ENCODE data around the gene LRP1B.
"Not testable (repeated sequence)": the region's sequence is repeated elsewhere in the genome, so short reads cannot be mapped to it uniquely, and the experiment has no call there.

LRP1B gene

GRCh38 chr2:141015341-141016047, 1115.3 kb downstream of the LRP1B start:
- no peak for DNase-seq (ENCODE audit: low spot score)

DNA sequence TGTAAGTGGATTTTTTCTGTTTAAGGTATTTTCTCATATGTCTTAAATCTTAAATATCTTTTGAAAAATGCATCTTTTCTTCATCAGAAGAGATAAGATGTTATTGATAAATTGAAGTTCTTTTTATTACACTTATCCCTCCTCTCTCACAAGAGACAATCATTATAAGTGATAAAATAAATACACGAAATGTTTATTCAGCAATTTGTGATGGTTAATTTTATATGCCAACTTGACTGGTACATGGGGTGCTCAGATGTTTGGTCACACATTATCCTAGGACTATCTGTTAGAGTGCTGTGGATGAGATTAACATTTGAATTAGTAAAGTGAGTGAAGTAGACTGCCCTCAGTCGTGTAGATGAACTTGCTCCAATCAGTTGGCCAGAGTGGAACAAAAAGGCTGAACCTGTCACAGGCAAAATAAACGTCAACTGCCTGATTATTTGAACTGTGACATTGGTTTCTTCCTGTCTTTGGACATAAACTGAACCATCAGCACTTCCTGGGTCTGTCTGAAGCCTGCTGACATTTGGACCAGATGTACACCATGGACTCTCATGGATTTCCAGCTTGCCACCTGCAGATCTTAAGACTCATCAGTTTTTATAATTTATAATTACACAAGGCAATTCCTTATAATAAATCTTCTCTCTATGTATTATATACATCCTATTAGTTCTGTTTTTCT, 1126.7 kb downstream of the LRP1B start:
- no peak for DNase-seq (ENCODE audit: low spot score)

DNA sequence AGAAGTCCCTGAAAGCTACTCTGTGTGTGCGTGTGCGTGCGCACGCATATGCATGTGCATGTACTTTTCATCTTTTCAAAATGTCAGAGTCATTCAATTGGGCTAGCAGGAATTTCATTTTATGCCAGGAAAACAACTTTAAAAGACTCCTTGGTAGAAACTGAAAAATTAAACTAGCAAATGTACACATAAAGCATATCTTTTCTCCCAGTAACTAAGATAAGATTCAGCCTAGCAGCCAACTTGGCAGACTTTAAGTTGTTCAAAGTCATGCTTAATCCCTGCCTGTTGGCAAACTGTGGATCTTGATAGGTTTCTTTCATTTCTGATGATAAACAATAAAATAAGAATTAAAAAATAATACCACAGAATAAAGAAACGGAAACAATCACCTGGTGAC, 1129.1 kb downstream of the LRP1B start:
- DNase-seq (ENCODE audit: low spot score), result no peak

DNA sequence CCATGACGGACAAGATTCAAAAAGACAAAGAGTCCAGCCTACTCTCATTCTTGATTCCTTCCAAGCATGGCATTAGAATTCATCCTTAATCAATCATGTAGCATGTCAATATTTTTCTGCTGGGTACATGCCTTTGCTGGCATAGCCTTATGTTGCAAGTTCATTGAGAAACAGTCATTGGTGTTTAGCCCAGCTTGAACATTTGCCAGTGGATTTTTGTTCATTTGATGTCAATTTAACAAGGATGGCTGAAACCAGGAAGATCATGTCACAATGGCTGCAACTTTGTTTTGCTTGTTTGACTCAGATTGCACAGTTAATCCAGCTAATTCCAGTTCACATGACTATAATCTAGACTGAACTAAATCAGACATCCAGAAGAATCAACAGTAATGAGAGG, 1132.2 kb downstream of the LRP1B start:
- no peak for DNase-seq (ENCODE audit: low spot score)

DNA sequence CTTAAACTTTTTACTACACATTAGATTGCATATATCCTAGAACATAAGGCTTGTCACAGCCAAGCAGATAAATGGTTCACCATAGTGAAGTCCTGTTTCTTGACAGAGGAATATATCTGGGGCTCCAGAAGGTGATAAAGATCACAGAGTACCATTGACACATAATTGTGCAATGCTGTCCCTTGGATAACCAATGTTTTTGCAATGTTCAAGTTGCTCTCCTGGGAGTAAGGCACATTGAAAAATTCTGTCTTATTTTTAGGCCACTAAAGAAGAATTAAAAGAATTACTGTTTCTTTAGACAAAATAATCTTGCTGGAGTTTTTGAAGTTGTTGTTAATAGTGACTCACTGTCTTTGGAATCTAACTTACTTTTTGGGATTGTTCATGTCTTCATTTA, 1132.8 kb downstream of the LRP1B start:
- no peak for DNase-seq (ENCODE audit: low spot score)

DNA sequence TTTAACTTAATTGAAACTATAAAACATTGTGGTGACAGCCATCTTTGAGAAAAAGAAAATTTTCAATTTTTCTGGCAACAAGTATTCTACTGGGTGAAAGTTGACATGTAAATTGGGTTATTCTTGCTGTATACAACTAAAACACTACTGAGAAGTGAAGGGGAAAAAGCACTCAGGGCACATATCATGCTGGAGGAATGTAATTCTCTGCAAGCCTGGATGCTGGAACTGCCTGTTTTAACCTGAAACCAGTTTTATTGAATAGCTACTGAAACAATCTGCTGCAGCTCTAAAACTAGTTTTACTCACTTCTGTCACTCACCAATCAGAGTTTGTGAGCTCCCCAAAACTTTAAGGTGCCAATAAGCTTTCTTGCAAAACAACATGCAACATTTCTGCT, 1136.0 kb downstream of the LRP1B start:
- DNase-seq (ENCODE audit: low spot score), result no peak

DNA sequence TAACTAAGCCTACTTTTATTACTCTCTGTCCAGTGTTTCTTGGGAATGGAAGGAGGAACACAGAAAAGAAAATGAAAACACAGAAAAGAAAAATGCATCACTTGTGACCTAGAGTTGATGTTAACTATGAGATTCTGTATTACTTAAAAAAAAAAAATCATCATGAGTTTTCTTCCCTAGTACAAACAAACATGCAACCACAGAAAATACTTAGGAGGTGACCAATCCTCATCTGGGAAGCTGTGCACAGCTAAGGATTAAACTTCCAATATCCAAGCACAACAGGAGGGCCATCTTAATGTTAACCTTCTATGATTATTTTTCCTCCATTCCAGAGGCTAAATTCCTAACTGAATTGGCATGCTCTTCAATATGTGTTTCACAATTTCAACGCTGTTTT, 1140.4 kb downstream of the LRP1B start:
- no peak for DNase-seq (ENCODE audit: low spot score)

GRCh38 chr2:140988597-140988996, 1142.2 kb downstream of the LRP1B start:
- DNase-seq (ENCODE audit: low spot score), result no peak

GRCh38 chr2:140986456-140986855, 1144.4 kb downstream of the LRP1B start:
- DNase-seq (ENCODE audit: low spot score), result no peak

DNA sequence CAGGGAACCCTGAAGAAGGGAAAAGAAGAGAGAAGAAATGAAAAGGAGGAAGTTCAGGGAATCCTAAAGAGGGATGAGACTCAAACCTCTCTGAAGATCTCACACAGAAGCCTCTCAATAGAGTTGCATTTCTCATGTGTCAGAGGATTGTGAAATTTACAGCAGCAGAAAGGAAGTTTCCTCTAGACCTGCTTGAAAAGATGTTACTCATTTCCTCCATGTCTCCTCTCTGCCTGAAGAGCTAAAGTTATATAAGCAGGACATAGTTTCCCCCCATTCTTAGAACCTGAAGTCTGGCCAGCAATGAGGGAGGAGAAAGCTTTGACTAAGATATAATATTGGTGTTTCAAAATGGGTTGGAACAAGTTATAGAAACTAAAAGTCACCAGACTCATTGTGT, 1155.6 kb downstream of the LRP1B start:
- DNase-seq (ENCODE audit: low spot score), result no peak

DNA sequence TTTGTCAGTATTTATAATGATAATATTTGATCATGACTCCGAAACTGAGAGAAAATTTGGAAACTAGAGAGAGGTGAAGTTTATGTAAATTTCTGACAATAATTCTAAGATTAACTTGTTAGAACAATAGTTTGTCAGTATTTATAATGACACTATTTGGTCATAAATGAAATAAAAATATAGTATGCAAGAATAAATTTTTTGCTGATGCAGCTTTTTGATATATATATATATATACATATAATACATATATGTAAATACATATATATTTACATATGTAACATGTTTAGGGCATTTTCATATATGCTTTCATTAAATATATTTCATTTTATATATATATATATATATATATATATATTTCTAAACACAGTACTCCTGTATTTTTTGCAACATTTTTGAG, 1158.1 kb downstream of the LRP1B start:
- DNase-seq (ENCODE audit: low spot score), result no peak

DNA sequence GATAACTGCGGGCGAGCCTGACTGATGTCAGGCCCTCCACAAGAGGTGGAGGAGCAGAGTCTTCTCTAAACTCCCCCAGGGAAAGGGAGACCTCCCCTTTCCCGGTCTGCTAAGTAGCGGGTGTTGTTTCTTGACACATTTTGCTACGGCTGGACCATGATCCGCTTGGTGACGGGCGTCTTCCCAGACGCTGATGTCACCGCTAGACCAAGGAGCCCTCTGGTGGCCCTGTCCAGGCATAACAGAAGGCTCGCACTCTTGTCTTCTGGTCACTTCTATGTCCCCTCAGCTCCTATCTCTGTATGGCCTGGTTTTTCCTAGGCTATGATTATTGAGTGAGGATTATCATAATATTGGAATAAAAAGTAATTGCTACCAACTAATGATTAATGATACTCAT, 1166.5 kb downstream of the LRP1B start:
- DNase-seq (ENCODE audit: low spot score), result not testable (repeated sequence)

DNA sequence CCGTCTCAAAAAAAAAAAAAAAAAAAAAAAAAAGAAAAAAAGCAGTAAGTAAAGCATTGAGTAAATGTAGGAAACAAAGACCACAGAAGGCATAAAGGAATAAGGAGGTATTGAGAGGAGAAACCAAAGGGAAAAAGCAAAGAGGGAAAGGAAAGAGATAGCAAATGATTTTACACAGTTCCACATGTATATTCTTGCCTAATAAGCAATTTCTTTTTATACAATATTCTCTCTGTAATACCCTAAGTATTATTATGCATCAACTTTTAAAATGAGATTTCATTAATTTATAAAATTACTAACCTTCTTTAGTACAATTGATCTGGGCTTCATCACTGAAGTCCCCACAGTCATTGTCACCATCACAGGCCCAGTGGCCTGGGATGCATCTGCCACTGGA, 1180.9 kb downstream of the LRP1B start:
- no peak for DNase-seq (ENCODE audit: low spot score)

DNA sequence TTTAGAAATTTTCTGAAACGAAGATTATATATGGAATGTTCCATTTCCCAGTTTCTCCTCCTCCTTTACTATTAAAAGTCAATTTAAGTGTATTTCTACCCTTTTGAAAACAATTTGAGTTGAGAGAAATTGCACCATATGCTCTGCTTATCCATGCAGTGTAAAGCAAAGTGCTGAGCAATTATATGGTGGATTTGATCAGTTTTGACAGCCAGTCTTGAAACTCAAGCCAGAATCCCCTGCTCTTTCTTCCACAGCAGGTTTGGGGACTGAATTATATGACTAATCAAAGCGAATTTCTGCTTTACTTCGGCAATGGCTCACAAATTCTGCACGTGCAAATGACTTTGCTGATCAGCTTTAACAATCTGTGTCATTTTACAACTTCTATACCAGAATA, 1183.6 kb downstream of the LRP1B start:
- no peak for DNase-seq (ENCODE audit: low spot score)

GRCh38 chr2:140943867-140944266, 1186.9 kb downstream of the LRP1B start:
- DNase-seq (ENCODE audit: low spot score), result no peak

DNA sequence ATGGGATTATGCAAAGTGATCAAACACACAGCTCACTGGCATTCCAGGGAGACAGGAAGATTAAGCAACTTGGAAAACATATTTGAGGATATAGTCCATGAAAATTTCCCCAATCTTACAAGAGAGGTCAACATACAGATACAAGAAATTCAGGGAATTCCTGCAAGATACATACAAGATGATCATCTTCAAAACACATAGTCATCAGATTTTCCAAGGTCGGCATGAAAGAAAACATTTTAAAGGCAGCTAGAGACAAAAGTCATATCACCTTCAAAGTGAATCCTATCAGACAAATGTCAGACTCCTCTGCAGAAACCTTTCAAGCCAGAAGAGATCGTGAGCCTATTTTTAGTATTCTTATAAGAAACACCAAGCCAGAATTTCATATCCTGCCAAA, 1188.5 kb downstream of the LRP1B start:
- DNase-seq (ENCODE audit: low spot score), result no peak

DNA sequence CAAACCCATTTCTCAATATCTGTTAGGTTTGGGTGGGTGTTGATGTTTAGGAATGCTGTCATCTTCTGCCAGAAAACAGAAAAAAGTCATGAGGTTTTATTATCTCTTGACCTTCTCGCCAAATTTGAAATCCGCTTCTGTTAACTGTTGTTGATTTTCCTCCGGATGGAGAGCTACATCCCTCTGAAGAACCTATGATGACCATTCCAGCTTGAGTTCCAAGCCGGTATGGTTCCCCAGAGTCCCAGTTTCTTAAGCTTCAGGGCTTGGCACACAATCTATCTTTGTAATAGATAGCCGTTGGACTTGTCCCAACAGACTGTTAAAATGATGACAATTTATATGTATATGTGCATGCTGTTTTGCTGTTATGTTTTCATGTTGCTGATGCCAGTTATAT, 1201.0 kb downstream of the LRP1B start:
- no peak for DNase-seq (ENCODE audit: low spot score)

- no peak for DNase-seq (ENCODE audit: low spot score)
Observed at GRCh38 chr2:140918426-140918825, 1212.4 kb downstream of the LRP1B start.

GRCh38 chr2:140916410-140916809, 1214.4 kb downstream of the LRP1B start:
- no peak for DNase-seq (ENCODE audit: low spot score)

DNA sequence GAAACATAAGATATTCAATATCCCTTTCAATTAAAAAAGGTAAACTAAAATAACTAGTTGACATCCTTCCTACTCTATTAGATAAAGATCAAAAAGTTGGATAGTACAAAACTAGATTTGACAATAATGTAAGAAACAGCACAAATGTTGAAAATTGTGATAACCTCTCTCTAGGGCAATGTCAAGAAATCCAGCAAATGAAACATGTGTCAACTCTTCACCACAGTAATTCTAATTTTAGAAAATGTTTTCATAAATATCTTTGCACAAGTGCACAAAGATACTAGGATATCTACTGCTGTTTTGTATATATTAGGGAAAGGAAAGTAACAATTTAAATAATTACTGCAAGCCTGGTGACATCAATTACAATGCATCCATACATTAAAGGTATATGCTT, 1220.1 kb downstream of the LRP1B start:
- DNase-seq (ENCODE audit: low spot score), result no peak

- no peak for DNase-seq (ENCODE audit: low spot score)
Observed at GRCh38 chr2:140905083-140905781, 1225.6 kb downstream of the LRP1B start.

- no peak for DNase-seq (ENCODE audit: low spot score)
Observed at GRCh38 chr2:140895378-140895777, 1235.4 kb downstream of the LRP1B start.

DNA sequence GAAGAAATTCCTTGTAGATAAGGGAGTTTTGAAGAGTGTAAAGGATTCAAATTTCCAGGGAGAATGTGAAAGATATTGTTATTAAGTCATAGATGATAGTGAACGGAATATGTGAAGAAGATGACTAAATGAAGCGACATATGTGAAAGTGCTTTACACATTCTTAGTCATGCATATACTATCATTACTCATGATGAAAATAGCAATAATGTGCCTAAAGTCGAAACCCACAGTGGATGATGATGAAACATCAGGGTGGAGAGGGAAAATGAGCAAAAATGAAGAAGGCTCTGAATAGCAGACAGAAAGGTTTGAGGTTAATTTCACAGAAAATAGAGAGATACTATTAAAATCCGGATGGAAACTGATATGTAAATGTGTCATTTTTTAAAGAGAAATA, 1237.1 kb downstream of the LRP1B start:
- no peak for DNase-seq (ENCODE audit: low spot score)
